ENCODE data around the gene TSKS.

The TSKS gene

GRCh38 chr19:49795615-49796014 is 32.5 kb upstream of the TSKS start:
- no peak for DNase-seq (ENCODE audit: low read depth)

- no peak for DNase-seq (ENCODE audit: low read depth)
These were observed 30.4 kb upstream of the TSKS start for GRCh38 chr19:49793561-49793840.

GRCh38 chr19:49792829-49793560 is 29.9 kb upstream of the TSKS start:
- no peak for DNase-seq (ENCODE audit: low read depth)

DNA sequence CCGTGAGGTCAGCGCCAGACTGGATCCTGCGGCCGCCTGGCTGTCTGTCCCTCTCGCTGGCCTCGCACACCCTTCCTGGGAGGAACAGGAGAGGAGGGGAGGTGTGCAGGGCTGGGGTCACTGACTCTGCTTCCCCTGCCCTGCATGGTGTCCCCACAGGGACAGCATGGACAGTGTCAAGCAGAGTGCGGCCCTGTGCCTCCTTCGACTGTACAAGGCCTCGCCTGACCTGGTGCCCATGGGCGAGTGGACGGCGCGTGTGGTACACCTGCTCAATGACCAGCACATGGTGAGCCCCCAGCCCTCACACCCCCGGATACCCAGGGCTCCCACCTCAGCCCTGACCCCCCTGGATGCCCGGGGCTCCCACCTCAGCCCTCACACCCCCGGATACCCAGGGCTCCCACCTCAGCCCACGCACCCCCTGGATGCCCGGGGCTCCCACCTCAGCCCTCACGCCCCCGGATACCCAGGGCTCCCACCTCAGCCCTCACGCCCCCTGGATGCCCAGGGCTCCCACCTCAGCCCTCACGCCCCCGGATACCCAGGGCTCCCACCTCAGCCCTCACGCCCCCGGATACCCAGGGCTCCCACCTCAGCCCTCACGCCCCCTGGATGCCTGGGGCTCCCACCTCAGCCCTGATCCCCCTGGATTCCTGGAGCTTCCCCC is 28.8 kb upstream of the TSKS start:
- DNase-seq (ENCODE audit: low read depth) = no peak

- DNase-seq (ENCODE audit: low read depth) = no peak
These were observed 27.8 kb upstream of the TSKS start for GRCh38 chr19:49790866-49791265.

GRCh38 chr19:49788857-49789256 is 25.8 kb upstream of the TSKS start:
- no peak for DNase-seq (ENCODE audit: low read depth)

DNA sequence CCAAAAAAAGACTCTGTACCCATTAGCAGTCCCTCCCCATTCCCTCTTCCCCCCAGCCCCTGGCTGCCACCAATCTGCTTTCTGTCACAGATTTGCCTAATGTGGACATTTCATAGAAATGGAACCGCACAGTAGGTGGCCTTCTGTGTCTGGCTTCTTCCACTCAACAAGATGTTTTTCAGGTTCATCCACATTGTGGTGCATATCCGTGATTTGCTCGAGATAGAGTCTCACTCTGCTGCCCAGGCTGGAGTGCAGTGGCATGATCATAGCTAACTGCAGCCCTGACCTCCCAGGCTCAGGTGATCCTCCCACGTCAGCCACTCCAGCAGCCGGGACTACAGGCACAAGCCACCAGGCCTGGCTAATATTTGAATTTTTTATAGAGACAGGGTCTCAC is 24.6 kb upstream of the TSKS start:
- no peak for DNase-seq (ENCODE audit: low read depth)

DNA sequence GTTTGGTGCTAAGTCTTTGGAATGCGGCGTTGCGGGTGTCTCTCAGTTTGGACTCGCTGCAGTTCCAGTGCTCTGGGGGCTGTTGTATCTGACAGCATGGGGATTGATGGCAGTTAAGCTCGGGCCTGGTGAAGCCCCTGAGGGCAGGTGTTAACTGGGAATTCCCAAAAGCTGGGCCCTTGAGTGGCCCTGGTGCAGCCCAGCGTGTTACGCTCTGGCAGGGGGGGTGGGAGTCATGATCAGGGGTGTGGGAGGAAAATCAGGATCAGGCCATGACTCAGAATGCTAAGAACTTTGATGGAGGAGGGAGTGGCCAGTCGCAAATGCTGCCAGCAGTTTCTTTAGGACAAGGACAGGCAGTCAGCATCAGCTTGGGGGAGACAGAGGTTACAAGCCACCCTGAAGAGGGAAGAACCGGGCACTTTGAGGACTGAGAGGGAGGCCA is 23.3 kb upstream of the TSKS start:
- DNase-seq (ENCODE audit: low read depth) = no peak

- DNase-seq (ENCODE audit: low read depth) = no peak
These were observed 19.4 kb upstream of the TSKS start for GRCh38 chr19:49782515-49782914.

- DNase-seq (ENCODE audit: low read depth) = no peak
These were observed 18.3 kb upstream of the TSKS start for GRCh38 chr19:49781394-49781793.

- no peak for DNase-seq (ENCODE audit: low read depth)
These were observed 17.8 kb upstream of the TSKS start for GRCh38 chr19:49780861-49781260.

GRCh38 chr19:49779731-49780555 is 16.8 kb upstream of the TSKS start:
- DNase-seq (ENCODE audit: low read depth) = no peak

GRCh38 chr19:49776371-49776764 is 13.3 kb upstream of the TSKS start:
- no peak for DNase-seq (ENCODE audit: low read depth)

GRCh38 chr19:49775742-49776370 is 12.8 kb upstream of the TSKS start:
- no peak for DNase-seq (ENCODE audit: low read depth)

DNA sequence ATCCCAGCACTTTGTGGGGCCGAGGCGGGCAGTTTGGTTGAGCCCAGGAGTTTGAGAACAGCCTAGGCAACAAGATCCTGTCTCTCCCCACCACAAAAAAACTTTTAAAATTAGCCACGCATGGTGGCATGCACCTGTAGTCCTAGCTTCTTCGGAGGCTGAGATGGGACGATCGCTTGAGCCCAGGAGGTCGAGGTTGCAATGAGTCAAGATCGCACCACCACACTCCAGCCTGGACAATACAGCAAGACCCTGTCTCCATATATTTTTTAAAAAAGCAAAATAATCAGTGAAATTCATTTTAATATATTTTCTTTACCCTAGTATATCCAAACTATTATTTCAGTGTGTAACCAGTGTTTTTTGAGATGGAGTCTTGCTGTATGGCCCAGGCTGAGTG is 11.9 kb upstream of the TSKS start:
- DNase-seq (ENCODE audit: low read depth) = no peak

DNA sequence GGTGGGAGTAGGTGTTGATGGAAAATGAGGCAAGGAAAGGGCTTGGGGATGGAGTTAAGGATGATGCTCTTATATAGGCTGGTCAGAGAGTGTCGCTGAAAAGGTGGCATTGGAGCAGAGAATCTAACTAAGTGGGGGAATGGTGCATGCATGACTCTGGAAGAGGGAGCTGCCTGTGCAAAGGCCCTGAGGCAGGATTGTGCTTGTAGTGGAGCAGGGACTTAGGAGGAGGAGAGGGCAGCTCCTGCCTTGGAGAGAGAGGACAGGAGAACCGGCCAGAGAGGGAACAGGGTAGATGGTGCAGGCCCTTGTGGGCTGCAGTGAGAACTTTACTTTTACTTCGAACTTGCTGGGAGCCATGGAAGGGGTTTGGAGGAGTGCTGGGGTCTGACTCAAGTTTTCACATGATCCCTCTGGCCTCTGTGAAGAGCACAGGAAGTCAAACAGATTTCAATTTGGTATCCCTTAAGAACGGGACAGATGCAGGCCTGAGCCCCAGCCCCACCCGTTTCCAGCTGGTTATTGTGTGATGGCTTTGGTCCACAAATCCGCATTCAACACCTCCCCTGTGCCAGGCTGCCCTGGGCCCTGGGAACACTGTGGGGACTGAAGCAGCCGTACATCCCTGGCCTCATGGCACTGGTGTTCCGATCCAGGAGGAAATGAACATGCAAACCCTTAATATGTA is 10.7 kb upstream of the TSKS start:
- DNase-seq (ENCODE audit: low read depth) = no peak

DNA sequence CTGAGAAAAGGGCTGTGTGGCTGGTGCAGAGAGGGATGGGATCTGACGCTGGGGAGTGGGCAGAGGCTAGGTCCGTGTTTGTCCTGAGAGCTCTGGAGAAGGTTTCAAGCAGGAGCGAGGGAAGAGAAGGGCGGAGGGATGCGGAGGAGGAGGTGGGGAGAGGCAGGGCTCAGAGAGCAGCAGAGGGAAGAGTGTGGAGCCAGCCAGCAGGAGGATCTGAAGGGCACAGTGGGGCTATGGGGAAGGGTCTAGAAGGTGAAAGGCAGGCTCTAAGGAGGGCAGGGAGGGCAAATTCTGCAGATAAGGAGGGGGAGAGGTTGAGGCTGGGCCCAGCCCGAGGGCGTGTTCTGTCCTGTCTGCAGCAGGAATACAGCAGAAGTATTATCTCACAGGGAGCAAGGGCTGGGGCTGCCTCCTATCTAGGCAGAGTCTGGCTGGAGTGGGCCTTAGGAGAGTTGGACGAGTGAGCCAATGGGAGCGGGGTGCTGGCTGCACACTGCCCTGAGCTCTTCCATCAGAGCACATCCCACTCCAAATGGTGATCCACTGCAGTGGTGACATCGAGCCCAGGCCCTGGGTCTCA is 9.8 kb upstream of the TSKS start:
- no peak for DNase-seq (ENCODE audit: low read depth)

- DNase-seq (ENCODE audit: low read depth) = no peak
These were observed 8.6 kb upstream of the TSKS start for GRCh38 chr19:49771674-49772139.

GRCh38 chr19:49770529-49770928 is 7.4 kb upstream of the TSKS start:
- DNase-seq (ENCODE audit: low read depth) = no peak

DNA sequence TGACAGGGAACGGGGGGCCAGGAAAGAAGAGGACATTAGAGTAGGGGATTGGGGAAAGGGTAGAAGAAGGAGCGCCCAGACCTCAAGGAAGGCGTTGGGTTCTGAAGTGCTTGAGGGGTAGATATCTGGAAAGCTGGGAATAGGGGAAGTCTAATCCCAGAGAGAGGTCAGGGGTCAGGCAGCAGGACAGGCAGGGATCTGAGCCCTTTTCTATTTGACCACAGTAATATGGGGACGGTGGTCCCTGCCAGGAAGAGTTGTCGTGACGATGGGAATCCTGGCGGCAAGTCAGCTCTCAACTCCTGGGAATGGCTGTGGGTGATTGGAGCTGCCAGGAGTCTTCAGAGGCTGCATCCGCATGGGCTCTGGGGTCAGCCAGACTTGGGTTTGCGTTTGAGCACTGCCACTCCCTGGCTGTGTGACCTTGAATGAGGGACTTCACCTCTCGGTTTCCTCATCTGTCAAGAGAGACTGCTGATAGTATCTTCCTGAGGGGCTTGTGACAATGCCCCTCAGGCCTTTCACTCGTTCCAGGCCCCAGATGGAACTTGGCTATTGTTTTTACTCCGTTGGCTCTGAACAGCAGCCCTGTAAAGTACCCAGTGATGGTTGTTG is 5.0 kb upstream of the TSKS start:
- no peak for DNase-seq (ENCODE audit: low read depth)

- DNase-seq (ENCODE audit: low read depth) = no peak
These were observed 4.3 kb upstream of the TSKS start for GRCh38 chr19:49767381-49767780.
